PC-3 (cell line): ENCODE data around the gene CLASP1. TPM values are rescaled to one million over a fixed set of nuclear protein-coding genes. Genes with fewer than 3 reads are reported as not detected.

Experiments used
- ATAC-seq: fragments of 200-7000 bp; cut with Tn5 transposase; 2 replicates; pipeline ENCODE4 v1.9.1; 2020; ENCODE audit warnings: mild to moderate bottlenecking, moderate library complexity
- BruUV-seq: library from RNA; stranded (reverse); fragments of 400-500 nt; replicated peaks from 2 replicates; lab custom pipeline; 2021; lab: Mats Ljungman, UMichigan
- CTCF ChIA-PET: fragments of 300-600 bp; sonication (Branson Sonifier 250); formaldehyde crosslinking; loops from one replicate; lab custom pipeline; 2022; ENCODE audit warnings: antibody characterized with exemption; lab: Charles Lee
- POLR2A ChIA-PET: fragments of 300-600 bp; sonication (Branson Sonifier 250); formaldehyde crosslinking; loops from one replicate; lab custom pipeline; 2022; ENCODE audit warnings: antibody characterized with exemption; ENCODE audit not compliant: unreplicated experiment; lab: Charles Lee
- DNase-seq: peaks from one replicate; pipeline ENCODE4 v3.0.0-alpha.2; 2015
- H2AFZ ChIP-seq: fragments of 300-600 bp; sonication (generic); 2 replicates; pipeline ENCODE4 v1.6.0; 2016; ENCODE audit warnings: antibody characterized with exemption, low read length
- H3F3A ChIP-seq: fragments of 300-600 bp; sonication (generic); one replicate; pipeline ENCODE4 v1.6.0; 2017; ENCODE audit warnings: antibody characterized with exemption, low read length, control low read depth, mild to moderate bottlenecking; ENCODE audit not compliant: unreplicated experiment
- H3K27ac ChIP-seq: fragments of 300-600 bp; sonication (generic); 2 replicates; pipeline ENCODE4 v1.5.1; 2016; ENCODE audit warnings: mild to moderate bottlenecking, low read length
- H3K27me3 ChIP-seq: fragments of 300-600 bp; sonication (generic); 2 replicates; pipeline ENCODE4 v1.6.1; 2016; ENCODE audit warnings: low read length, mixed read lengths
- H3K36me3 ChIP-seq: fragments of 300-600 bp; sonication (generic); 2 replicates; pipeline ENCODE4 v1.6.1; 2016; ENCODE audit warnings: low read depth, mixed run types, low read length, mixed read lengths
- H3K4me1 ChIP-seq: fragments of 300-600 bp; sonication (generic); 2 replicates; pipeline ENCODE4 v1.5.1; 2016; ENCODE audit warnings: low read length; ENCODE audit not compliant: insufficient read depth
- H3K4me2 ChIP-seq: fragments of 300-600 bp; sonication (generic); 2 replicates; pipeline ENCODE4 v1.6.0; 2016; ENCODE audit warnings: low read length
- H3K4me3 ChIP-seq: fragments of 300-600 bp; sonication (generic); 2 replicates; pipeline ENCODE4 v1.5.1; 2016; ENCODE audit warnings: mild to moderate bottlenecking, low read length, mixed read lengths
- H3K79me2 ChIP-seq: fragments of 300-600 bp; sonication (generic); 2 replicates; pipeline ENCODE4 v1.6.1; 2017; ENCODE audit warnings: low read length, mixed read lengths
- H3K9ac ChIP-seq: fragments of 300-600 bp; sonication (generic); 2 replicates; pipeline ENCODE4 v1.6.0; 2016; ENCODE audit warnings: mild to moderate bottlenecking, low read length
- H3K9me2 ChIP-seq: fragments of 300-600 bp; sonication (generic); replicated peaks from 2 replicates; pipeline ENCODE4 v1.6.1; 2016; ENCODE audit warnings: mixed run types, low read length, mixed read lengths
- H3K9me3 ChIP-seq: fragments of 300-600 bp; sonication (generic); 2 replicates; pipeline ENCODE4 v1.6.1; 2016; ENCODE audit warnings: low read length, mixed read lengths
- H4K20me1 ChIP-seq: fragments of 300-600 bp; sonication (generic); 2 replicates; pipeline ENCODE4 v1.6.1; 2016; ENCODE audit warnings: low read length, mixed read lengths
- EZH2 ChIP-seq: fragments of 300-600 bp; sonication (generic); IDR thresholded peaks from one replicate; pipeline ENCODE4 v1.6.1; 2017; ENCODE audit warnings: antibody characterized with exemption, mild to moderate bottlenecking, low read length; ENCODE audit not compliant: unreplicated experiment
- EZH2phosphoT487 ChIP-seq: fragments of 300-600 bp; sonication (generic); IDR thresholded peaks from 2 replicates; pipeline ENCODE4 v1.6.1; 2018; ENCODE audit warnings: mild to moderate bottlenecking, antibody characterized with exemption, low read length, borderline replicate concordance
- intact Hi-C: fragments of 100-400 bp; cut with micrococcal nuclease; formaldehyde crosslinking; loops from 2 replicates; pipeline ENCODE4 v1.9.0; 2023
- total RNA-seq: library from RNA; depleted of rRNA; stranded (reverse); fragments of >200 nt; gene quantifications from 2 replicates; pipeline ENCODE4 v1.2.3, GENCODE V29; 2014
- TF ChIP-seq, protein P1 (sequence below): fragments of 300-600 bp; sonication (generic); conservative IDR thresholded peaks from 2 replicates; pipeline ENCODE4 v1.5.1; 2017; ENCODE audit warnings: antibody characterized with exemption, low read depth, mild to moderate bottlenecking, low read length

CLASP1 gene
- total RNA-seq, 1 experiment from 2014 or later, result 24.3 TPM

DNA sequence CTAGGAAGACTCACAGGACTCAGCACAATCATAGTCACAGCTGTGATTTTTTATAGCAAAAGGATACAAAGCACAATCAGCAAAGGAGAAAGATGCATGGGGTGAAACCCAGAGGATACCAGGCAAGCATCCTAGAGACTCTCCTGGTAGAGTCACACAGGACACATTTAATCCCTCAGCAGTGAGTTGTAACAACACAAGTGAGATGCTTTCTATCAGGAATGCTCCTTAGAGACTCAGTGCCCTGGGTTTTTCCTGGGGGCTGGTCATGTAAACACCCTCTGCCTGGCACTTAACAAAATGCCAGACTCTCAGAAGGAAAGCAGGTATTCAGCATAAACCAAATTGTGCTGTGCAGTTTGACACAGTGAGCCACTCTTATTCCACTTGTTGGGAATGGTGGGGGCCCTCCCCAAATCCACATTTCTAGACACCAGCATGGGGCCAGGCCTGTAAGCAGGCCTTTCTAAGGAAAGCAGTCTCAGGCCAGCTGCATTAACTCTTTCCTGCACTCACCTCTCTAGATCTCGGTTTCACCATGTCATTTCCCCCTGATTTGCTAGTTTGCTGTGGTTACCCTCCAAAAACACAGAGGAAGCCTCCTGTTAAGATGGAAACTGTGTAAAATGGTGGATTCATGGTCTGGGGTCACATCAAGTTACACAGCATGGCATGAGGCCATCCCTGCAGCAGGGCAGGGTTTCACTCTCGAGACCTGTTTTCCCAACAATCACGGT, 135.5 kb downstream of the CLASP1 start:
- ChIA-PET CTCF (no interaction called here), POLR2A (no interaction called here)
- Histone ChIP-seq H3F3A (no peaks in the 10 kb centered on the region), H3K4me1 (no peaks in the 10 kb centered on the region), H3K27ac (no peak overlapping the region), H3K9me2 (no peaks in the 10 kb centered on the region), H3K27me3 (no peaks in the 10 kb centered on the region), H2AFZ (no peak overlapping the region), H3K4me3 (no peak overlapping the region), H3K36me3 (peaks cover 4% of the 10 kb centered on the region; the same call in 1 of the 2 replicates), H3K4me2 (no peak overlapping the region), H4K20me1 (no peaks in the 10 kb centered on the region), H3K9ac (no peak overlapping the region), H3K9me3 (no peaks in the 10 kb centered on the region), H3K79me2 (no peaks in the 10 kb centered on the region)
- BruUV-seq, result no TSS peak
- no peak for ATAC-seq
- DNase-seq, result no peak
- TF ChIP-seq EZH2 (no peak), EZH2phosphoT487 (no peak)
- TF ChIP-seq, protein P1, sequence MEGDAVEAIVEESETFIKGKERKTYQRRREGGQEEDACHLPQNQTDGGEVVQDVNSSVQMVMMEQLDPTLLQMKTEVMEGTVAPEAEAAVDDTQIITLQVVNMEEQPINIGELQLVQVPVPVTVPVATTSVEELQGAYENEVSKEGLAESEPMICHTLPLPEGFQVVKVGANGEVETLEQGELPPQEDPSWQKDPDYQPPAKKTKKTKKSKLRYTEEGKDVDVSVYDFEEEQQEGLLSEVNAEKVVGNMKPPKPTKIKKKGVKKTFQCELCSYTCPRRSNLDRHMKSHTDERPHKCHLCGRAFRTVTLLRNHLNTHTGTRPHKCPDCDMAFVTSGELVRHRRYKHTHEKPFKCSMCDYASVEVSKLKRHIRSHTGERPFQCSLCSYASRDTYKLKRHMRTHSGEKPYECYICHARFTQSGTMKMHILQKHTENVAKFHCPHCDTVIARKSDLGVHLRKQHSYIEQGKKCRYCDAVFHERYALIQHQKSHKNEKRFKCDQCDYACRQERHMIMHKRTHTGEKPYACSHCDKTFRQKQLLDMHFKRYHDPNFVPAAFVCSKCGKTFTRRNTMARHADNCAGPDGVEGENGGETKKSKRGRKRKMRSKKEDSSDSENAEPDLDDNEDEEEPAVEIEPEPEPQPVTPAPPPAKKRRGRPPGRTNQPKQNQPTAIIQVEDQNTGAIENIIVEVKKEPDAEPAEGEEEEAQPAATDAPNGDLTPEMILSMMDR, result no peak
- intact Hi-C loops, result no loop called here

DNA sequence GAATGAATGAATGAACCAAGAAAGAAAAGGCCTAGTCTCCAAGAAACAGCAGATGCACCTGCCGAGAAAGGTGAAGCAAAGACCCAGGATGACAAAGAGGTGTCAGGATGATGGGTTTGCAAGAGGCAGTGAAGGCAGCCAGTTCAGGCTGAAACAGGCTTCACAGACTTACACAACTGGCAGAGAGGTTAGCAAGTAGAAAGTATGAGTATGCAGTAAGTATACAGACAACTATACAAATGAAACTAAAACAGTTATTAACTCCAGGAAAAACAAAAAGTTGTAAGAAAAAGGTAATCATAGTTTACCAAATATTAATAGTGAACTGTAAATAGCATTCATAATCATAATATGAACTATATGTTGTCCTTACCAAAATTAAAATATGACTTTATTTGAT, 138.4 kb downstream of the CLASP1 start:
- TF ChIP-seq EZH2 (no peak), EZH2phosphoT487 (no peak)
- TF ChIP-seq, protein P1, result no peak
- BruUV-seq, result no TSS peak
- ChIA-PET POLR2A (no interaction called here), CTCF (no interaction called here)
- no peak overlapping the region for H3K9ac ChIP-seq
- intact Hi-C loops, result no loop called here
- no peak overlapping the region for H3K4me3 ChIP-seq
- H3K79me2 ChIP-seq, result peaks cover 17% of the 10 kb centered on the region; the same call in 1 of the 2 replicates
- no peaks in the 10 kb centered on the region for H3K9me3 ChIP-seq
- H3K27me3 ChIP-seq, result no peaks in the 10 kb centered on the region
- H2AFZ ChIP-seq, result no peak overlapping the region
- H3K27ac ChIP-seq, result no peak overlapping the region
- no peaks in the 10 kb centered on the region for H3K4me1 ChIP-seq
- no peak overlapping the region for H3K4me2 ChIP-seq
- H4K20me1 ChIP-seq, result no peaks in the 10 kb centered on the region
- H3K36me3 ChIP-seq, result 0 out of 2 replicates have a peak, but pooled peaks cover 4% of the 10 kb centered on the region
- DNase-seq (no peak), ATAC-seq (no peak)
- no peaks in the 10 kb centered on the region for H3K9me2 ChIP-seq
- H3F3A ChIP-seq, result no peaks in the 10 kb centered on the region

DNA sequence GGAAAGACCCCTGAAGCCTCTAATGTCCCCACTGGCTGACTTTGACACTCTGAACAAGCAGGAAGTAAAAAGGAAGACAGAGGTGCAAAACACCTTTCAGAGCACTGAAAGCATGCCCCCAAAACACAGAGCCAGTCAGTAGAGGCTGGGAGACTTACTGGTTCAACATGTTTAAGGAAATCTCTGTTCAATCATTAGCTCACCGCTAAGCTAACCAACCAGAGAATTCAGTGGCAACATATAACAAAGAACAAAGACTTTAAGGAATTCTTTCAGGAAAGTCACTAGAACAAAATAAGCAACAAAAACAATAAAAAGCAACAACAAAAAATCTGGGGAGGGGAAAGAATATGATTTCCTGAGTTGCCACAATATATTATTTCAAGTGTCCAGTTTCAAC, 142.6 kb downstream of the CLASP1 start:
- H3K9me3 ChIP-seq, result no peaks in the 10 kb centered on the region
- no TSS peak for BruUV-seq
- H3K9me2 ChIP-seq, result no peaks in the 10 kb centered on the region
- ChIA-PET POLR2A (no interaction called here), CTCF (no interaction called here)
- H3K79me2 ChIP-seq, result peaks cover 24% of the 10 kb centered on the region
- no peaks in the 10 kb centered on the region for H4K20me1 ChIP-seq
- H3K27ac ChIP-seq, result no peak overlapping the region
- H3K4me1 ChIP-seq, result peaks cover 35% of the 10 kb centered on the region
- no peak overlapping the region for H3K4me3 ChIP-seq
- intact Hi-C loops, result loop anchor here (5.0 kb wide), 1 partner anchor 104 kb away; no protein-coding TSS in a partner anchor
- ATAC-seq (no peak), DNase-seq (no peak)
- TF ChIP-seq, protein P1, result no peak
- TF ChIP-seq EZH2, result no peak
- H3K9ac ChIP-seq, result no peak overlapping the region
- no peaks in the 10 kb centered on the region for H3K27me3 ChIP-seq
- H2AFZ ChIP-seq, result no peak overlapping the region
- H3K36me3 ChIP-seq, result 0 out of 2 replicates have a peak, but pooled peaks cover 2% of the 10 kb centered on the region
- no peak overlapping the region for H3K4me2 ChIP-seq
- H3F3A ChIP-seq, result peaks cover 4% of the 10 kb centered on the region
